Stomach (tissue), 4 donors: Measurements from ENCODE around the gene PDK1.

Source experiments
- POLR2AphosphoS5 ChIP-seq, 3 donors: sonication (generic); formaldehyde crosslinking; IDR thresholded peaks; one replicate each; pipeline ENCODE4 v1.6.1; 2016; ENCODE audit warnings: antibody characterized with exemption in 3 of 3
- TF ChIP-seq, protein P1 (sequence below), 7 experiments: fragments of 450-650 bp in 4 of 7; fragments of 200-600 bp in 3 of 7; sonication (generic) in 3 of 7; IDR thresholded peaks; one replicate each; pipeline ENCODE4 v1.5.1; 2016 to 2019; ENCODE audit warnings: antibody characterized with exemption in 7 of 7, control low read depth in 2 of 7, mild to moderate bottlenecking in 1 of 7

DNA sequence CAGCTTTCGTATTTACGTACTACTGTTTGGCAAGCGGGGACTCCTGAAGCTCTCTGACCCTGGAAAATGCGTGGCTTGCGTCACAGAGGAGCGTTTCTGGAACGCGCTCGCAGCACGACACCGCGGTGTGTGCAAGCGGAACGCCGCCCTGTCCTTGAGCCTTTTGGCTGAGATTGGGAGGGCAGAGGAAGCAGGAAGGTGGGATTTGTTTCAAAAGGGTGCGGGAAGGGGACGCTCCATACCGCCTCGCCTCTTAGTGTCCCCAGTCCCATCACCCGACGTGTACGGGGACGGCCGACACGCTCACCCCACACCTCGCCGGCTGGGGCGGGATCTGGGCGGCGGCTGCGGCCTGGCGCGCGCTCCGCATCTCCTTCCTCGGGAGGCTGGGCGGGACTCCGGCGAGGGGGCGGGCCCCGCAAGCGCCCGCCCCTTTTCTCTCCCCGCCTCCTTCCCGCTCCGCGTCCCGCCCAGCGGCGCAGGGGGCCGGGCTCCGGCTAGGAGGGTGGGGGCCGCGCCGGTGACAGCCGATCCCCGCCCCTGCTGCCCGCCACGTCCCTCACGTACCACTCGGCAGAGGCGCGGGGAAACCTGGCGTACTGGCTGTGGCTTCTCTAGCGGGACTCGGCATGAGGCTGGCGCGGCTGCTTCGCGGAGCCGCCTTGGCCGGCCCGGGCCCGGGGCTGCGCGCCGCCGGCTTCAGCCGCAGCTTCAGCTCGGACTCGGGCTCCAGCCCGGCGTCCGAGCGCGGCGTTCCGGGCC is at the start of gene PDK1:
- TF ChIP-seq, protein P1, sequence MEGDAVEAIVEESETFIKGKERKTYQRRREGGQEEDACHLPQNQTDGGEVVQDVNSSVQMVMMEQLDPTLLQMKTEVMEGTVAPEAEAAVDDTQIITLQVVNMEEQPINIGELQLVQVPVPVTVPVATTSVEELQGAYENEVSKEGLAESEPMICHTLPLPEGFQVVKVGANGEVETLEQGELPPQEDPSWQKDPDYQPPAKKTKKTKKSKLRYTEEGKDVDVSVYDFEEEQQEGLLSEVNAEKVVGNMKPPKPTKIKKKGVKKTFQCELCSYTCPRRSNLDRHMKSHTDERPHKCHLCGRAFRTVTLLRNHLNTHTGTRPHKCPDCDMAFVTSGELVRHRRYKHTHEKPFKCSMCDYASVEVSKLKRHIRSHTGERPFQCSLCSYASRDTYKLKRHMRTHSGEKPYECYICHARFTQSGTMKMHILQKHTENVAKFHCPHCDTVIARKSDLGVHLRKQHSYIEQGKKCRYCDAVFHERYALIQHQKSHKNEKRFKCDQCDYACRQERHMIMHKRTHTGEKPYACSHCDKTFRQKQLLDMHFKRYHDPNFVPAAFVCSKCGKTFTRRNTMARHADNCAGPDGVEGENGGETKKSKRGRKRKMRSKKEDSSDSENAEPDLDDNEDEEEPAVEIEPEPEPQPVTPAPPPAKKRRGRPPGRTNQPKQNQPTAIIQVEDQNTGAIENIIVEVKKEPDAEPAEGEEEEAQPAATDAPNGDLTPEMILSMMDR (IDR thresholded peaks at IDR 0.05), result no peak
- TF ChIP-seq POLR2AphosphoS5 (IDR thresholded peaks at IDR 0.05), result peak; percentile 64 to 84 (median 81)
